ENCODE results near the gene TAF4. TPM values are rescaled to one million over a fixed set of nuclear protein-coding genes. Genes with fewer than 3 reads are reported as not detected.

TAF4 gene
- polyA plus RNA-seq, 1 donor from 2014 or later: 10.2 TPM

DNA sequence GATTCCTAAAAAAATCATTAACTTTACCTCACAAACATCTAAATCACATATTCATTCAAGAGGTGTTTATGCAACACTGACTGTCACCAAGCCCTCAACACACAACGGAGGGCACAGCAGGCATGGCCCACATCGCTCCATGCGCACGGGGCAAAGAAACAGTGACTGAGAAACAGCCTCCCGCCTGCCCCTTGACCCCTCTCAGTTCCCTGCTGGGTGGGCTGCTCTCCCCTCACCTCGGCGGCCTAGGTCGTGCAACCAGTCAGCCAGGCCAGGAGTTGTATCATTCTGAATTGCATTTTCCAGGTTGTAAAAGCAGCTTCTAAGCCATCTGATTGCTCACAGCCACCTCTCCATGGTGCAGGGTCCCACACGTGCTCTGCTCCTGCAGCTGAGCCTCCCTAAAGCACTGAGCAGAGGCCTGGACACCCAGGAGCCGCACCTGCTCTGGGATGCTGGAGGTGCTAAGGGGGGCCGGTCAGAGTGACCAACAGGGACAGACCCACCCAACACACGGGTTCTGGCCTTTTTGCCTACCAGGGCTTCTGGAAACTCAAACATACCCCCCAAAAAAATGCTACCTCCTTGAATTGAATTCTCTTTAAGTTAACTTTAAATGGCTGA, 37.9 kb downstream of the TAF4 start:
- Histone ChIP-seq H3F3A (ENCODE audit: insufficient read depth, low read length, poor library complexity, severe bottlenecking) (no peaks in the 10 kb centered on the region), H3K4me3 (ENCODE audit: low read length) (no peak overlapping the region), H3K79me2 (replicated peaks; ENCODE audit: insufficient read depth, low read length) (peaks cover 45% of the 10 kb centered on the region), H3K27ac (ENCODE audit: low read length) (no peak overlapping the region), H3K27me3 (ENCODE audit: insufficient read depth, low read depth, low read length) (no peaks in the 10 kb centered on the region), H3K9me2 (ENCODE audit: insufficient read depth, low read length) (no peaks in the 10 kb centered on the region), H3K4me2 (ENCODE audit: low read length) (no peak overlapping the region), H4K20me1 (ENCODE audit: insufficient read depth) (no peaks in the 10 kb centered on the region), H3K9ac (ENCODE audit: low read length) (no peak overlapping the region), H3K36me3 (ENCODE audit: insufficient read depth, low read length) (no peaks in the 10 kb centered on the region), H2AFZ (ENCODE audit: low read depth, low read length) (no peak overlapping the region), H3K9me3 (ENCODE audit: low read length) (no peaks in the 10 kb centered on the region)
- TF ChIP-seq MXI1 (conservative IDR thresholded peaks at IDR 0.05; ENCODE audit: poor library complexity, severe bottlenecking) (no peak), SMC3 (conservative IDR thresholded peaks at IDR 0.05; ENCODE audit: poor library complexity) (no peak), RAD21 (conservative IDR thresholded peaks at IDR 0.05) (no peak), EZH2 (IDR thresholded peaks at IDR 0.05; ENCODE audit: borderline replicate concordance, insufficient read depth, low read length, poor library complexity, severe bottlenecking) (no peak), TAF1 (IDR thresholded peaks at IDR 0.05; ENCODE audit: low read depth) (no peak), POLR2AphosphoS5 (IDR thresholded peaks at IDR 0.05) (no peak), EP300 (conservative IDR thresholded peaks at IDR 0.05; ENCODE audit: poor library complexity, severe bottlenecking) (no peak)
- TF ChIP-seq, protein P1, sequence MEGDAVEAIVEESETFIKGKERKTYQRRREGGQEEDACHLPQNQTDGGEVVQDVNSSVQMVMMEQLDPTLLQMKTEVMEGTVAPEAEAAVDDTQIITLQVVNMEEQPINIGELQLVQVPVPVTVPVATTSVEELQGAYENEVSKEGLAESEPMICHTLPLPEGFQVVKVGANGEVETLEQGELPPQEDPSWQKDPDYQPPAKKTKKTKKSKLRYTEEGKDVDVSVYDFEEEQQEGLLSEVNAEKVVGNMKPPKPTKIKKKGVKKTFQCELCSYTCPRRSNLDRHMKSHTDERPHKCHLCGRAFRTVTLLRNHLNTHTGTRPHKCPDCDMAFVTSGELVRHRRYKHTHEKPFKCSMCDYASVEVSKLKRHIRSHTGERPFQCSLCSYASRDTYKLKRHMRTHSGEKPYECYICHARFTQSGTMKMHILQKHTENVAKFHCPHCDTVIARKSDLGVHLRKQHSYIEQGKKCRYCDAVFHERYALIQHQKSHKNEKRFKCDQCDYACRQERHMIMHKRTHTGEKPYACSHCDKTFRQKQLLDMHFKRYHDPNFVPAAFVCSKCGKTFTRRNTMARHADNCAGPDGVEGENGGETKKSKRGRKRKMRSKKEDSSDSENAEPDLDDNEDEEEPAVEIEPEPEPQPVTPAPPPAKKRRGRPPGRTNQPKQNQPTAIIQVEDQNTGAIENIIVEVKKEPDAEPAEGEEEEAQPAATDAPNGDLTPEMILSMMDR (IDR thresholded peaks at IDR 0.05; ENCODE audit: poor library complexity, severe bottlenecking): no peak
- TF ChIP-seq, protein P2, sequence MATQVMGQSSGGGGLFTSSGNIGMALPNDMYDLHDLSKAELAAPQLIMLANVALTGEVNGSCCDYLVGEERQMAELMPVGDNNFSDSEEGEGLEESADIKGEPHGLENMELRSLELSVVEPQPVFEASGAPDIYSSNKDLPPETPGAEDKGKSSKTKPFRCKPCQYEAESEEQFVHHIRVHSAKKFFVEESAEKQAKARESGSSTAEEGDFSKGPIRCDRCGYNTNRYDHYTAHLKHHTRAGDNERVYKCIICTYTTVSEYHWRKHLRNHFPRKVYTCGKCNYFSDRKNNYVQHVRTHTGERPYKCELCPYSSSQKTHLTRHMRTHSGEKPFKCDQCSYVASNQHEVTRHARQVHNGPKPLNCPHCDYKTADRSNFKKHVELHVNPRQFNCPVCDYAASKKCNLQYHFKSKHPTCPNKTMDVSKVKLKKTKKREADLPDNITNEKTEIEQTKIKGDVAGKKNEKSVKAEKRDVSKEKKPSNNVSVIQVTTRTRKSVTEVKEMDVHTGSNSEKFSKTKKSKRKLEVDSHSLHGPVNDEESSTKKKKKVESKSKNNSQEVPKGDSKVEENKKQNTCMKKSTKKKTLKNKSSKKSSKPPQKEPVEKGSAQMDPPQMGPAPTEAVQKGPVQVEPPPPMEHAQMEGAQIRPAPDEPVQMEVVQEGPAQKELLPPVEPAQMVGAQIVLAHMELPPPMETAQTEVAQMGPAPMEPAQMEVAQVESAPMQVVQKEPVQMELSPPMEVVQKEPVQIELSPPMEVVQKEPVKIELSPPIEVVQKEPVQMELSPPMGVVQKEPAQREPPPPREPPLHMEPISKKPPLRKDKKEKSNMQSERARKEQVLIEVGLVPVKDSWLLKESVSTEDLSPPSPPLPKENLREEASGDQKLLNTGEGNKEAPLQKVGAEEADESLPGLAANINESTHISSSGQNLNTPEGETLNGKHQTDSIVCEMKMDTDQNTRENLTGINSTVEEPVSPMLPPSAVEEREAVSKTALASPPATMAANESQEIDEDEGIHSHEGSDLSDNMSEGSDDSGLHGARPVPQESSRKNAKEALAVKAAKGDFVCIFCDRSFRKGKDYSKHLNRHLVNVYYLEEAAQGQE (IDR thresholded peaks at IDR 0.05; ENCODE audit: borderline replicate concordance): no peak

DNA sequence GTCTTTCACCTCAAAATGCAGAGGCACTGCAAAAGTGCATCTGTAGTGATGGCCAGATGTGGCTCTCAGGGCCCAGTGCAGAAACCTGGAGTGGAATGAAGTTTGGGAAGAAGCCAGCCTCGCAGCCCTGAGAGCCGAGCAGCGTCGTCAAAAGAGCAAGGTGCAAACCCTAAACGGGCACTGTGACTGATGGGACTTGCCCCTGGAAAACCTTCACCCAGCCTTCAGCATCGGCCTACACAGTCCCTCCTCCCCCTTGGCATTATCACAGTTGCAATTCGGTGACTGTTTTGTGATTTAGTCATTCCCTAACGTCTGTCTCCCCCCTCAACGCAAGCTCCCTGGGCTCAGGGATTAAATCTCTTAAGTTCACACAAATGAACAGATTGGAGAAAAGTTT, 38.6 kb downstream of the TAF4 start:
- Histone ChIP-seq H3K27me3 (ENCODE audit: insufficient read depth, low read depth, low read length) (no peaks in the 10 kb centered on the region), H4K20me1 (ENCODE audit: insufficient read depth) (no peaks in the 10 kb centered on the region), H3K9me3 (ENCODE audit: low read length) (no peaks in the 10 kb centered on the region), H2AFZ (ENCODE audit: low read depth, low read length) (no peak overlapping the region), H3K9me2 (ENCODE audit: insufficient read depth, low read length) (no peaks in the 10 kb centered on the region), H3F3A (ENCODE audit: insufficient read depth, low read length, poor library complexity, severe bottlenecking) (no peaks in the 10 kb centered on the region), H3K9ac (ENCODE audit: low read length) (no peak overlapping the region), H3K4me3 (ENCODE audit: low read length) (no peak overlapping the region), H3K4me2 (ENCODE audit: low read length) (no peak overlapping the region), H3K36me3 (ENCODE audit: insufficient read depth, low read length) (no peaks in the 10 kb centered on the region), H3K79me2 (replicated peaks; ENCODE audit: insufficient read depth, low read length) (peaks cover 40% of the 10 kb centered on the region), H3K27ac (ENCODE audit: low read length) (no peak overlapping the region)
- TF ChIP-seq TAF1 (IDR thresholded peaks at IDR 0.05; ENCODE audit: low read depth): no peak
- TF ChIP-seq SMC3 (conservative IDR thresholded peaks at IDR 0.05; ENCODE audit: poor library complexity): no peak
- no peak for TF ChIP-seq RAD21 (conservative IDR thresholded peaks at IDR 0.05)
- TF ChIP-seq, protein P2 (IDR thresholded peaks at IDR 0.05; ENCODE audit: borderline replicate concordance): no peak
- TF ChIP-seq EP300 (conservative IDR thresholded peaks at IDR 0.05; ENCODE audit: poor library complexity, severe bottlenecking): no peak
- TF ChIP-seq, protein P1 (IDR thresholded peaks at IDR 0.05; ENCODE audit: poor library complexity, severe bottlenecking): no peak
